Tibial nerve (tissue), 3 donors: ENCODE results near the gene JOSD2.

Experiments
- CTCF ChIP-seq, 5 experiments: fragments of 200-600 bp in 3 of 5; fragments of 450-650 bp in 2 of 5; sonication (generic) in 3 of 5; IDR thresholded peaks; one replicate each; pipeline ENCODE4 v1.5.1; 2016 to 2019; ENCODE audit warnings: antibody characterized with exemption in 5 of 5, mild to moderate bottlenecking in 3 of 5, moderate library complexity in 2 of 5
- POLR2A ChIP-seq, 2 donors: fragments of 450-650 bp; IDR thresholded peaks; one replicate each; pipeline ENCODE4 v1.6.1; 2017; ENCODE audit warnings: antibody characterized with exemption in 2 of 2, mild to moderate bottlenecking in 2 of 2, moderate library complexity in 2 of 2

DNA sequence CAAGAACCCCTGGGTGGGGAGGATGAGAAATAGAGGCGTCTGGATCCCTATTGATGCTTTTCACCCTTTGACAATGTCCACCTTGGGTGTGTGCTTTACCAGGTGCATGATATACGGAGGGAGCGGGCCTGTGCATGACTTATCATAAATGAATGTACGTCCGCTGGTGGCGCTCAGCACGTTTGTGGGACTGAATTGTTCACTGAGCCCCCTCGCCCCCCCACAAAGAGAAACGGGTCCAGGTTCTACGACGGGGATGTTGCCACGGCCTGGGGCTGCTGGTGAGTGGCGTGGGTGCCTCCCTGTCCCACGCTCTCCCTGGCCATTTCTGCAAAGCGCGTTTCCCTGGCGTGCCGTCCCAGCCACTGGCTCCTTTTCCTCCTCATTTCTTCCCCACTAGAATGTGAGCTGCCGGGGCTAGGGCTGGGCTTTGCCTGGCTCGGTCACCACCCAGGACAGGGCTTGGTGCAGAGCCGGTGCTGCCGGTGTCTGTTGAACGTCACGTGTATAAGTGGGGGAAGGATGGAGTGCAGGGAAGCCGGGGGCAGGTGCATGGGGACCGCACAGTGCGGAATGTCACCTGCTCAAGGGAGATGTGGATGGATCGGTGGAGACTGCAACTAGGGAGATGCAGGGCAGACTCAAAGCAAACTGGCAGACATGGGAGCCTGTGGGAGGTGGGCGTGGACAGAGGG is 35.7 kb upstream of the JOSD2 start:
- no peak for TF ChIP-seq POLR2A (IDR thresholded peaks at IDR 0.05)
- TF ChIP-seq CTCF (IDR thresholded peaks at IDR 0.05): no peak
